ENCODE results near the gene COL1A1.

Gene COL1A1

DNA sequence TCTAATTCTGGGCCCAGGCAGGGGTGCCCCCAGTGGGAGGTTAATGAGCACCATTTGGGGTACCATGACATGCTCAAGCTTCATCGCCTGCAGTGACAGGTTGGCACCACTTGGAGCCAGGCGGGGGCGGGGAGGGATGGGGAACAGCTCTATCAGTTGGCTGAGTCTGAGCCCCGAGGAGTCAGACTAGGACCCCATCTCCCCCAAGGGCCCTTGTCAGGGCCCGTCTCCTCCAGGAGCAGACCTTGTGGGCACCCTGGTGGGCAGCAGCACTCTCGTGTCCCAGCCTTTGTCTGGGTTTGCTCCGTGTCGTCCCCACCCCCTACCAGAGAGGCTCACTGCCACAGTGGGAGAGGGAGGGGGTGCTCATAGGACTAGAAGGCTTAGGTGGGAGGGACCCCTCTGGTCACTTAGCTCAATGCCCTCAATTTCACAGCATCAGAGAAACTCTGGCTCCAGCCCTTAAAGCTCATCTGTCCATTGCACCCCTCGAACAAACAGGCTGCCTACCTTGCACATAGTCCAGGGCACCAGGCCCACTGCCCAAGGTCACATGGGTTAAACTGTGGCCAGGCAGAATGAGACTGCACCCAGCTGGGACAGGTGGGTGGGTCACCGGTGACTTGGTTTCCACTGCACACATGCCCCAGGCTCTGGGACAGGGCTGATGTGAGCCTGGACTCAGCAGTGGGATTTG is 55.1 kb downstream of the COL1A1 start:
- TF ChIP-seq, protein P1, sequence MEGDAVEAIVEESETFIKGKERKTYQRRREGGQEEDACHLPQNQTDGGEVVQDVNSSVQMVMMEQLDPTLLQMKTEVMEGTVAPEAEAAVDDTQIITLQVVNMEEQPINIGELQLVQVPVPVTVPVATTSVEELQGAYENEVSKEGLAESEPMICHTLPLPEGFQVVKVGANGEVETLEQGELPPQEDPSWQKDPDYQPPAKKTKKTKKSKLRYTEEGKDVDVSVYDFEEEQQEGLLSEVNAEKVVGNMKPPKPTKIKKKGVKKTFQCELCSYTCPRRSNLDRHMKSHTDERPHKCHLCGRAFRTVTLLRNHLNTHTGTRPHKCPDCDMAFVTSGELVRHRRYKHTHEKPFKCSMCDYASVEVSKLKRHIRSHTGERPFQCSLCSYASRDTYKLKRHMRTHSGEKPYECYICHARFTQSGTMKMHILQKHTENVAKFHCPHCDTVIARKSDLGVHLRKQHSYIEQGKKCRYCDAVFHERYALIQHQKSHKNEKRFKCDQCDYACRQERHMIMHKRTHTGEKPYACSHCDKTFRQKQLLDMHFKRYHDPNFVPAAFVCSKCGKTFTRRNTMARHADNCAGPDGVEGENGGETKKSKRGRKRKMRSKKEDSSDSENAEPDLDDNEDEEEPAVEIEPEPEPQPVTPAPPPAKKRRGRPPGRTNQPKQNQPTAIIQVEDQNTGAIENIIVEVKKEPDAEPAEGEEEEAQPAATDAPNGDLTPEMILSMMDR (IDR thresholded peaks at IDR 0.05; ENCODE audit: low read depth, low read length) = no peak
- DNase-seq (ENCODE audit: extremely low read depth, low read depth) = no peak

DNA sequence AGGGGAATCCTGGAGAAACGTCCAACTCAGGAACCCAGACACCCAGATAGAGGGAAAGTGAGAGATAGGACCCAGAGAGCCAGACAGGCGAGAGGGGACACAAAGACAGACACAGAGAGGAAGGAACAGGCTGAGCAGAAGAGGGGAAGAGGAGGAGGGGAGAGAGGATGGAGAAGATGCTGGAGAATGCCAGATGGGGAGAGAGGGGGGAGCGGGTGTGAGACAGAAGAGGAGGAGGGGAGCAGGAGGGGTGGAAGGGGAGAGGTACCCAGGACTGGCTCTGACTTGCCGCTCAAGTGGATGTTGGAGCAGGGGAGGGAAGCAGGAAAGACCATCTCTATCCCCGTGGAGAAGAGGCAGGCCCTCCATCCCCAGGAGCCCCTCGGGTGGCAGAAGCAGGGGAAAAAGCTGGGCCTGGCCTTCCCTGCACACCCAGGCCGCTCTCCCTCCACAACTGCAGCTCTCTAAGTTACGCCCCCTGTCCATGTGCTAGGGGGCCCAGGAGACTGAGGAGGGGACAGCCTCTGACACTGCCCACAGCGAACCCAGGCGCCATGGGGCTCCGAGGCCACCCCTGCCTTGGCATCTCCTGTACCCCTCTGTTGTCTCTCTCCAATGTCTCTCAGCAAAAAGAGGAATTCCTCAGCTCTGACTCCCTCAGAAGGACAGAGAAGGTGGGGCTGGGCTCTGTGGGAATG is 55.8 kb downstream of the COL1A1 start:
- no peak for DNase-seq (ENCODE audit: extremely low read depth, low read depth)
- TF ChIP-seq, protein P1 (IDR thresholded peaks at IDR 0.05; ENCODE audit: low read depth, low read length) = no peak

DNA sequence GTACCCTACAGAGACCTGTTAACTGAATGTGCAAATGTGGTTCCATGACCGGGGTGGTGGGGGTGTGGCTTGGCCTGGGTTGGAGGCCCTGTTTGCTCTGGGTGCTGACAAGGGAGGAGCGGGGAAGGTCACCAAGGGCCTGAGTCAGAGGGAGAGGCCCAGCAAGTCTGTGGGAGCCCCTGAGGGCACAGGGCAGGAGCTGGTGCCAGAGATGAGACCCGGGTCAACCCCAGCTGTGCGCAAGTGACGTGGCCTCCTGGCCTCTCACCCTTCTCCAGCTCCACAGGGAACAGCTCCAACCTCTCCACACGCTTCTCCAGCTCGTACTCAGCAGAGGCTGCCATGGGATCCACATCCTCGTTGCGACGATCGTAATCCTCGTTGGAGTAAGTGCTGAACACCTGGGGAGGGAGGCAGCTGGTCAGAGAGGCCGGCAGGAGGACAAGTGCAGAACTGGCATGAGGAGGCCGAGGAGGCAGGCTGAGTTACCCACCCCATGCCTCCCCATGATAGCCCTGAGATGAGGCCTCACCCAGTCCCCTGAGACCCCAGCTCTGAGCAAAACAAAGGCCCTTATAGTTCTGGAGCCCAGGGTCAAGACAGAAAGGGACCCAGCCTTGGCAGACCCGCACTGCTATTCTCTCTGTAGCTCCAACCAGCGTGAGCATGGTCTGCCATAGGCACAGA is 56.4 kb downstream of the COL1A1 start:
- no peak for DNase-seq (ENCODE audit: extremely low read depth, low read depth)
- TF ChIP-seq, protein P1 (IDR thresholded peaks at IDR 0.05; ENCODE audit: low read depth, low read length) = no peak

DNA sequence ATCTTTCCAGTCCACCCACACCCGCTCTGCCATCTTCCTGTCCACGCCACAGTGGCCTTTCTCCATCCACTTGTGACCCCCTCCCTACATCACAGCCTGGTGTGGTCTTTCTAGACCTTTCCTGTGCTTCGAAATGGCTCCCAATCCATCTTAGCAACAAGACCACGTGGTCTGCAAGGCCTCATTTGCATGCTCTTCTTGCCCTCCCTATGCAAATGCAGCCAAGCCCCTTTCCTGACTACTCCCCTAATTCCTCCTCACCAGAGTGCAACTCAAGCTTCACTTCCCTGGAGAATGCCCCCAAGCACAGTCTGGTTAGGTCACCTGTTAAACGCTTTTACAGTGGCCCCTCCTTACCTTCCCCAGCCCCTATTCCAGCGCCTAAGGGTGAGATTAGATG is 57.1 kb downstream of the COL1A1 start:
- TF ChIP-seq, protein P1 (IDR thresholded peaks at IDR 0.05; ENCODE audit: low read depth, low read length) = no peak
- DNase-seq (ENCODE audit: extremely low read depth, low read depth) = no peak

DNA sequence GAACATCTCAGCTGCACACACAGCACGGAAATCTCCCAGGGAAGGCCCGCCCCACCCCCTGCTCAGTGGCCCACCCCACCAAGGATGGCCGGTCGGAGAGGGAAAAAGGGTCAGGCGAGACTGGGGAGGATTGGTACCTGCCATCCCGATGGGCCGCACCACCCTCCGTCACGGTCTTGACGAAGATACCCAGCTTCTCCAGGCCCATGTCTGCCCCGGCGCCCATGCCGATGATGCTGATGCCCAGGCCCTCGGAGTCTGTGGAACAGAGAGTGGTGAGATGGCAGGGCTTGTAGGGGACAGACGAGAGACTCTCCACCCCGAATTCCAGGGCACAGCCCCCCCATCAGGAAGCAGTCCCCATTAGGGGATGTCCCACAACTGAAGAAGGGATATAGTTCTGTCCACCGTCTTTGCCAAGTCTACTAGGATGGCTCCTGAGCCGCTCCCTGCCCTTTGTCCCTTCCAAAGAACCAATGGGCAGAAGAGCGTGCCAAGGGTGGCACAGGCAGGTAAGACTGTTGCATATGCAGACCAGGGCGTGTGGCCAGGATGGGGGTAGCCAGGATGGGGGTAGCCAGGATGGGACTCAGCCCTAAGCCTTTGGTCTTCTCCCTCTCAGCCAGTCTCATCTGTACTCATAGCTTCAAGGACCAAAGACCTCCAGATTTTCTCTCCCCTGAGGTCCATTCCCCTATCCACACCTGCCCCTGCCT is 57.8 kb downstream of the COL1A1 start:
- TF ChIP-seq, protein P1 (IDR thresholded peaks at IDR 0.05; ENCODE audit: low read depth, low read length) = no peak
- no peak for DNase-seq (ENCODE audit: extremely low read depth, low read depth)

DNA sequence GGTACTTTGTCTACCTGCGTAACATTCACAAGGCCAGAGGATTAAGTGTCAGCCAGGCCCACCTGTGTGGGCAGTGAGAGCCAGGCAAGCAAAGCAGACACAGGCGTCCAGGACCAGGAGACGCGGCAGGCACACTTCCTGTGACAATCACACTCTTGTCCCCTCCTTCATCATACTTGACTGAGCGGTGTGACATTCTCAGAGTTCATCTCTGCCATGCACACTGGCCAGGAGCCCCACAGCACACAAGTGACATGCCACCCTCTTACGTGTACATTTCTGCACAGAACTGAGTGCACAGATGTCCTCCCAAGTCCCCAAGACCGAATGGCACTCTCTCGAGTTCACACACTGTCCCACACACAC is 59.7 kb downstream of the COL1A1 start:
- no peak for DNase-seq (ENCODE audit: extremely low read depth, low read depth)
- TF ChIP-seq, protein P1 (IDR thresholded peaks at IDR 0.05; ENCODE audit: low read depth, low read length) = no peak
